SU-DHL-6 (cell line): Measurements from ENCODE around the gene SMURF1.

Source experiments
- H2AFZ ChIP-seq: fragments of 200-600 bp; sonication (generic); 2 replicates; pipeline ENCODE4 v1.6.1; 2014; ENCODE audit warnings: low read depth, mild to moderate bottlenecking, moderate library complexity, mixed read lengths, antibody characterized with exemption, low read length; ENCODE audit not compliant: severe bottlenecking
- H3F3A ChIP-seq: fragments of 200-600 bp; shearing (Covaris generic); 2 replicates; pipeline ENCODE4 v1.6.0; 2016; ENCODE audit warnings: antibody characterized with exemption, mild to moderate bottlenecking; ENCODE audit not compliant: insufficient read depth
- H3K27ac ChIP-seq: fragments of 200-600 bp; sonication (generic); 2 replicates; pipeline ENCODE4 v1.5.1; 2016; ENCODE audit warnings: low read depth, mild to moderate bottlenecking, low read length, moderate library complexity, mixed read lengths
- H3K27me3 ChIP-seq: fragments of 200-600 bp; sonication (generic), shearing (Covaris generic); 2 replicates; pipeline ENCODE4 v1.6.0; 2014; ENCODE audit warnings: mild to moderate bottlenecking, low read length
- H3K36me3 ChIP-seq: fragments of 200-600 bp; sonication (generic); 2 replicates; pipeline ENCODE4 v1.6.1; 2014; ENCODE audit warnings: mild to moderate bottlenecking, low read length, mixed read lengths
- H3K4me2 ChIP-seq: fragments of 300-600, 200-600 bp; shearing (Covaris generic), sonication (generic); 2 replicates; pipeline ENCODE4 v1.6.0; 2014; ENCODE audit warnings: low read length, low read depth, mild to moderate bottlenecking; ENCODE audit not compliant: poor library complexity, severe bottlenecking
- H3K4me3 ChIP-seq: fragments of 200-600 bp; sonication (generic); 2 replicates; pipeline ENCODE4 v1.5.1; 2014; ENCODE audit warnings: antibody characterized with exemption, low read length, mild to moderate bottlenecking, mixed read lengths; ENCODE audit not compliant: insufficient read depth, poor library complexity, severe bottlenecking
- H3K79me2 ChIP-seq: fragments of 200-600 bp; sonication (generic); 2 replicates; pipeline ENCODE4 v1.6.1; 2014; ENCODE audit warnings: mild to moderate bottlenecking, low read length, moderate library complexity; ENCODE audit not compliant: insufficient read depth
- H3K9ac ChIP-seq: fragments of 200-600 bp; sonication (generic); 2 replicates; pipeline ENCODE4 v1.7.0; 2014; ENCODE audit warnings: mild to moderate bottlenecking, low read length
- H3K9me2 ChIP-seq: fragments of 200-600 bp; sonication (generic); replicated peaks from 2 replicates; pipeline ENCODE4 v1.6.1; 2014; ENCODE audit warnings: low read length; ENCODE audit not compliant: insufficient read depth
- H3K9me3 ChIP-seq: fragments of 200-600 bp; sonication (generic); 2 replicates; pipeline ENCODE4 v1.6.1; 2014; ENCODE audit warnings: low read length, mixed read lengths; ENCODE audit not compliant: insufficient read depth
- H4K20me1 ChIP-seq: fragments of 200-600 bp; sonication (generic); 2 replicates; pipeline ENCODE4 v1.6.1; 2014; ENCODE audit warnings: low read depth, mild to moderate bottlenecking, antibody characterized with exemption, low read length, moderate library complexity, mixed read lengths
- CTCF ChIP-seq: fragments of 200-600 bp; sonication (generic); IDR thresholded peaks from one replicate; pipeline ENCODE4 v1.5.1; 2017; ENCODE audit warnings: antibody characterized with exemption, mild to moderate bottlenecking, low read length, moderate library complexity; ENCODE audit not compliant: insufficient read depth, poor library complexity, severe bottlenecking
- EZH2phosphoT487 ChIP-seq: fragments of 200-600 bp; sonication (generic), shearing (Covaris generic); conservative IDR thresholded peaks from 2 replicates; pipeline ENCODE4 v1.6.1; 2018; ENCODE audit warnings: mild to moderate bottlenecking, antibody characterized with exemption, low read length, moderate library complexity, mixed read lengths

Gene SMURF1

GRCh38 chr7:99177165-99177564 is 33.3 kb upstream of the SMURF1 start:
- Histone ChIP-seq H3K4me3 (no peak overlapping the region), H2AFZ (no peak overlapping the region), H4K20me1 (no peaks in the 10 kb centered on the region), H3K27ac (no peak overlapping the region), H3F3A (no peaks in the 10 kb centered on the region), H3K27me3 (no peaks in the 10 kb centered on the region), H3K9ac (no peak overlapping the region), H3K9me3 (no peaks in the 10 kb centered on the region), H3K36me3 (no peaks in the 10 kb centered on the region), H3K9me2 (no peaks in the 10 kb centered on the region), H3K79me2 (no peaks in the 10 kb centered on the region), H3K4me2 (no peak overlapping the region)
- TF ChIP-seq CTCF (no peak), EZH2phosphoT487 (no peak)

- TF ChIP-seq EZH2phosphoT487 (no peak), CTCF (no peak)
Observed at GRCh38 chr7:99173787-99174186, 29.9 kb upstream of the SMURF1 start.

DNA sequence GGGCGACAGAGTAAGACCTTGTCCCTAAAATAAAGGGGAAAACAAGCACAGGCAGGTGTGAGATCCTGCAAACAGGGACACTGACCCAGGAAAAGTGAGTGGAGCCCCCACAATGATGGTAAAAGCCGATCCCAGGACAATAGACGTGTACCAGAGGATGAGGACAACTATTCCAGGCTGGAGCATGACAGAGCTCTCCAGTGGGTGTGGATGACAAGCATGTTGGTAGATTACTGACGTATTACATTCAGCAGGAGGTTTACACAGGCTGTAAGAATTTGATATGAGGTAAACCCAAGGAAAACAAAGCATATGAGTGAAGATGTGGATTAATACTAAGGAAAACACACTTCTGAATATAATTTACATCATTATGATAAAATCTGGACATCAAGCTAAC is 27.8 kb upstream of the SMURF1 start:
- Histone ChIP-seq H3K79me2 (no peaks in the 10 kb centered on the region), H3F3A (no peaks in the 10 kb centered on the region), H2AFZ (no peak overlapping the region), H3K9me2 (no peaks in the 10 kb centered on the region), H3K27ac (no peak overlapping the region), H3K9ac (no peak overlapping the region), H3K27me3 (peaks cover 3% of the 10 kb centered on the region; the same call in 1 of the 2 replicates), H4K20me1 (no peaks in the 10 kb centered on the region), H3K4me2 (no peak overlapping the region), H3K4me3 (no peak overlapping the region), H3K36me3 (no peaks in the 10 kb centered on the region), H3K9me3 (no peaks in the 10 kb centered on the region)
- TF ChIP-seq CTCF (no peak), EZH2phosphoT487 (no peak)

More at GRCh38 chr7:99173787-99174186, 29.9 kb upstream of the SMURF1 start:
- no peaks in the 10 kb centered on the region for H3K9me3 ChIP-seq
- H3K27ac ChIP-seq = no peak overlapping the region
- H2AFZ ChIP-seq = no peak overlapping the region
- no peaks in the 10 kb centered on the region for H3F3A ChIP-seq
- H3K9me2 ChIP-seq = no peaks in the 10 kb centered on the region
- no peaks in the 10 kb centered on the region for H4K20me1 ChIP-seq
- H3K79me2 ChIP-seq = no peaks in the 10 kb centered on the region
- peaks cover 3% of the 10 kb centered on the region; the same call in 1 of the 2 replicates for H3K27me3 ChIP-seq
- H3K4me2 ChIP-seq = no peak overlapping the region
- no peak overlapping the region for H3K4me3 ChIP-seq
- no peaks in the 10 kb centered on the region for H3K36me3 ChIP-seq
- no peak overlapping the region for H3K9ac ChIP-seq
